HuH-7.5 (cell line): ENCODE results near the gene PIGN.

Experiments used
- DNase-seq: peaks from one replicate; pipeline ENCODE4 v3.0.0; 2011; ENCODE audit warnings: low spot score

PIGN gene

GRCh38 chr18:62186774-62187542, at the start of gene PIGN, which contains the start of gene RELCH:
TSS of gene PIGN (minus strand) at chr18:62187056. CDS start at chr18:62161353, 25,703 bp downstream.
TSS of gene RELCH (plus strand) at chr18:62187255. CDS start at chr18:62187506, 251 bp downstream.
- peak; percentile 78 for DNase-seq

GRCh38 chr18:62236252-62236651, 49.4 kb upstream of the PIGN start:
- DNase-seq, result no peak

- no peak for DNase-seq
These were observed 39.2 kb upstream of the PIGN start for GRCh38 chr18:62226047-62226446.

GRCh38 chr18:62224229-62224628, 37.4 kb upstream of the PIGN start:
- DNase-seq, result no peak

- no peak for DNase-seq
These were observed 27.9 kb upstream of the PIGN start for GRCh38 chr18:62214790-62215189.

GRCh38 chr18:62211325-62211828, 24.5 kb upstream of the PIGN start:
- no peak for DNase-seq

GRCh38 chr18:62210138-62210537, 23.3 kb upstream of the PIGN start:
- no peak for DNase-seq

- no peak for DNase-seq
These were observed 22.2 kb upstream of the PIGN start for GRCh38 chr18:62209046-62209445.

- no peak for DNase-seq
These were observed 19.7 kb upstream of the PIGN start for GRCh38 chr18:62206593-62206992.

GRCh38 chr18:62205824-62206223, 19.0 kb upstream of the PIGN start:
- DNase-seq, result no peak

GRCh38 chr18:62201870-62202269, 15.0 kb upstream of the PIGN start:
- no peak for DNase-seq

- DNase-seq, result no peak
These were observed 13.5 kb upstream of the PIGN start for GRCh38 chr18:62200121-62200914.

GRCh38 chr18:62199629-62200028, 12.8 kb upstream of the PIGN start:
- no peak for DNase-seq

GRCh38 chr18:62198259-62198658, 11.4 kb upstream of the PIGN start:
- DNase-seq, result no peak

- DNase-seq, result no peak
These were observed 10.1 kb upstream of the PIGN start for GRCh38 chr18:62196980-62197379.

- DNase-seq, result no peak
These were observed 9.2 kb upstream of the PIGN start for GRCh38 chr18:62196079-62196478.

GRCh38 chr18:62189208-62189607, 2.4 kb upstream of the PIGN start:
- DNase-seq, result no peak

GRCh38 chr18:62187543-62188510, 971 bp upstream of the PIGN start:
- DNase-seq, result no peak

- DNase-seq, result peak; percentile 3
These were observed 420 bp downstream of the PIGN start for GRCh38 chr18:62186499-62186773.

GRCh38 chr18:62183578-62184195, 3.2 kb downstream of the PIGN start:
- no peak for DNase-seq

GRCh38 chr18:62182220-62182619, 4.6 kb downstream of the PIGN start:
- no peak for DNase-seq

- DNase-seq, result no peak
These were observed 7.6 kb downstream of the PIGN start for GRCh38 chr18:62179213-62179612.
